GM18519 (cell line): Measurements from ENCODE around the gene UQCC5.

ENCODE experiments used
- ATAC-seq: cut with Tn5 transposase; IDR thresholded peaks from one replicate; pipeline ENCODE4 v1.9.1; 2021; ENCODE audit warnings: mild to moderate bottlenecking, moderate library complexity; ENCODE audit not compliant: unreplicated experiment, low FRiP score

Gene UQCC5

DNA sequence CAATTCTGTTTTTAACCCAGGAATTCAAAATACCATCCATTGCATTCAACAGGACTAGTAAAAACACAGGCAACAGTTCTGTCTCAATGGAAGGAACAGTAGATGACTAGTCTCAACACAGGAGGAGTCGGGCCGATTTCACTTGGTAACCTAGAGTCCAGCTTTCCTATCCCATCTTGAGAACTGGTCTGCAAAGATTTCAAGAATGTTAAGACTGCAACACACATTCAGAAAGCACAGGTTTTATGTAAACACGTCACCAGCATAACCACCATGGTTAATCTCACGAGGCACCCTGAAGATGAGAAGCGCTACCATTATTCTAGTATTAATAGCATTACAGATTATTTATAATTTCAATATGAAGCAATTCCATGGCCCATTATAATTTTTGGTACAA lies 22.0 kb downstream of the UQCC5 start:
- no peak for ATAC-seq

DNA sequence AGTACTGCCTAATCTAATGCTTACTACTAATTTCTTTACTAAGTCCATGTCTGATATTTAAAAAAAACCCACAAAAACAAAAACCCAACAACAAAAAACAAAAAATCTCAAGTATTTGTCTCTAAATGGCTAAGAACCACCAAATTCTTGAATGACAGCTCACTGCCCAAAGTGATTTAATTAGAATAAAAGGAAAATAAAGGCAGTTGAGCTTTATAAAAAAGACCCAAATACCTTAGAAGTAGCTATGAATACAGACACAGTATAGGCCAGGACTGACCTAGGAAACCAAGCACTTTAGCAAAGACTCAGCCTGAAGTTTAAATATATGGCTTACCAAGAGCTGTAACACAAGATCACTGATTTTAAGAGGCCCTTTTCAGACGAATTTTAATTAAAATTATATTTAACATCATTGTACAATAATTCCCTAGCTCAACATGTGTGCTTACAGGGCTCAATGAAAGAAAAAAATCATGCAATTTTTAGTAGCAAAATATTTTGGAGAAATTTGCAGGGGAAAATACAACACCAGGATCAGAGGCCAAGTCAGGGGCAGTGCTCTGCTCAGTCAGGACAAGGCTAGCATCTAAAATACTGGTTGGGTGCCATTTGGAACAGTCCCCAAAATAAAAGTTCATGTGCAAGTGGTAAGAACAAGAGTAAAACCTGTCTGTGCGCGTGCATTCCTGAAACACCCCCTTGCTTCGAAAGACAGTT lies 24.8 kb downstream of the UQCC5 start:
- no peak for ATAC-seq

DNA sequence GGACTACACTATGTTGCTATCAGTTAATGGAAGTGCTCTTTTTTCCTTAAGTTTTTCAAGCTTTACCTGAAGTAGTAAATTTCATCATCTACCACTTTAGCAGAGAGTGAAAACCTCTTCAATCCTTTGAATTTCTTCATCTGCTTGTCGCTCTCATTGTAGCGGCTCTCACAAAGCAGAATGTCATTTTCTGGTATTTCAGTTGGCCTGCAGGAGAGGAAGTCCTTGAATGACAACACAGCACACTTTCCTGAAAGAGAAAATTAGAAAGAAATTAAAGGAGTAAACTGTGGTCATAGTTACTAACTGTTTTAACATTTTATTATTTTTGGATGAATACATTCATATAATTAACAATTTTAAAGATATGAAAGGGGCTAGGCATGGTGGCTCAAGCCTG lies 27.6 kb downstream of the UQCC5 start:
- no peak for ATAC-seq

DNA sequence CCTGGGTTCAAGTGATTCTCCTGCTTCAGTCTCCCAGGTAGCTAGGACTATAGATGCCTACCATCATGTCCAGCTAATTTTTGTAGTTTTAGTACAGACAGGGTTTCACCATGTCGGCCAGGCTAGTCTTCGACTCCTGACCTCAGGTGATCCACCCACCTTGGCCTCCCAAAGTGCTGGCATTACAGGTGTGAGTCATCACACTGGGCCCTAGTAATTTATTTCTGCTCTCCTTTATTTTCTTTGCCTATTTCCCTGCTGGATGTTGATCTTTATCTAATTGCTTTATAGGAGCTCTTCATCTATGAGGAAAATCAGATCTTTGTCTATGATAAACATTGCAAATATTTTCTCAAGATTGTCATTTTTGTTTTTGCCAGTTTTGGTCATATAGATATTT lies 31.7 kb downstream of the UQCC5 start:
- ATAC-seq, result no peak

DNA sequence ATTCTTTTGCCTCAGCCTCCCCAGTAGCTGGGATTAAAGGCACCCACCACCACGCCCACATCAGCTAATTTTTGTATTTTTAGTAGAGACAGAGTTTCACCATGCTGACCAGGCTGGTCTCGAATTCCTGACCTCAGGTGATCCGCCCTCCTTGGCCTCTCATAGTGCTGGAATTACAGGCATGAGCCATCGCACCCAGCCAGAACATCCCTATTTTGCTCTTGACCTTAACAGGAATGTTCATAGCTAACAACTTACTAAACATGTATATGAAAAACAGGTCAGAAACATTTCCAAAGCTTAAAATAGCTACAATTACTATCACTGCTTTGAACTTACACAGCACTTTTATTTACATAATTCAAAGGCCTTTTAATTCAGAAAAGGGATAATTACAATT lies 33.7 kb downstream of the UQCC5 start:
- no peak for ATAC-seq

DNA sequence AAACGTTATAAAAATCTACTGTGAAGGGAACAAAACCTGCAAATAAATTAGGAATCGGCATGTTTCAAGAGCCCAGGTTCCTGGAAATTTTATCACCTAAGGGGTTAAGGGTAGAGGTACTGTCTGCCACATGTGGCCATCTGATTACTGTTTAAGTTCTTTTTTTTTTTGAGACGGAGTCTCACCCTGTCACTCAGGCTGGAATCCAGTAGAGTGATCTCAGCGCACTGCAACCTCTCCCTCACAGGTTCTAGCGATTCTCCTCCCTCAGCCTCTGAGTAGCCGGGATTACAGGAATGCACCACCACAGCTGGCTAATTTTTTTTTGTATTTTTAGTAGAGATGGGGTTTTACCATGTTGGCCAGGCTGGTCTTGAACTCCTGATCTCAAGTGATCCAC lies 35.8 kb downstream of the UQCC5 start:
- ATAC-seq, result no peak

DNA sequence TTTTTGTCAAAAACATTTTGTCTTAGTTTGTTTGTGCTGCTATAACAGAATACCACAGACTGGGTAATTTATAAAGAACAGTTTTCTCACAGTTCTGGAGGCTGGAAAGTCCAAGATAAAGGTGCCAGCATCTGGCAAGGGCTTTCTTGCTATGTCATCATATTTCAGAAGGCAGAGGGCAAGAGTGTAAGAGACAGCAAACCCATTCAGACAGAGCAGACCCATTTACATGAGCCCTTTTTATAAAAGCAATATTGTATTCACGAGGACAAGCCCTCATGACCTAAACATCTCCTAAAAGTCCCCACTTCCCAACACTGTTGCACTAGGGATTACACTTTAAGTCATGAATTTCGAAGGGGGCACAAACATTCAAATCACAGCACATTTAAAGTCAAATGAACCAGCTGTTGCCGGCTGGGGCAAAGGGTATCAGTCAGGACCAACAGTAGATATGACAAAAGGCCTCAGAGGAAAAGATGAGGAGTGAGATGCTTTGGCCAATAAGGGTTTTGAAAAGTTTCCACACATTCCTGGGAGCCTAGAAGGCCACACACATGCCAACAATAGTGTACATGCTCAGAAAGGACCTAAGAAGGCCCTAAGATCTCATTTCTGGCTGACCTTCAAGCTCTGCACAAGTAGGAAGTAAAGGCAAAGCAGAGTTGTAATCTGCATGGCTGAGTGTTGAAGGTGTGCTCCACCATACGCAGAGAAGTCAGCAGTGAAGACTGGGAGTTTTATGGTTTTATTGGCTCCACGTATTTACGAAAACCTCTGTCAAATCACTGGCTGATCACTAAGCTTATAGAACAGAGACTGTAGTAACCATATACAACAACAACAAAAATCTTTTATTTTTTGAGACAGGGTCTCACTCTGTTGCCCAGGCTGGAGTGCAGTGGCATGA lies 37.9 kb downstream of the UQCC5 start:
- no peak for ATAC-seq
